Activated CD8-positive, alpha-beta T cell treated with anti-CD3 and anti-CD28 coated beads for 36 hours (primary cell): Measurements from ENCODE around the gene MARCHF3. TPM values are rescaled to one million over a fixed set of nuclear protein-coding genes. Genes with fewer than 3 reads are reported as not detected.

Experiments used
- ATAC-seq: fragments of 200-7000 bp; cut with Tn5 transposase; one replicate; pipeline ENCODE4 v1.10.0; 2021; ENCODE audit warnings: mild to moderate bottlenecking, moderate library complexity
- CTCF ChIA-PET: fragments of 350-600 bp; sonication (Branson Sonifier 250); formaldehyde crosslinking; loops from one replicate; lab custom pipeline; 2021; ENCODE audit warnings: antibody characterized with exemption; lab: Charles Lee
- POLR2A ChIA-PET: fragments of 350-600 bp; sonication (Branson Sonifier 250); formaldehyde crosslinking; loops from one replicate; lab custom pipeline; 2021; ENCODE audit warnings: antibody characterized with exemption; lab: Charles Lee
- DNase-seq: peaks from one replicate; pipeline ENCODE4 v3.0.0-alpha.2; 2020
- H3K27ac Mint-ChIP-seq: one replicate; pipeline ENCODE4 v1.8.0; 2021; ENCODE audit warnings: mild to moderate bottlenecking, mixed read lengths
- H3K27me3 Mint-ChIP-seq: one replicate; pipeline ENCODE4 v1.8.0; 2021; ENCODE audit warnings: mixed read lengths
- H3K36me3 Mint-ChIP-seq: one replicate; pipeline ENCODE4 v1.8.0; 2021; ENCODE audit warnings: low read depth, mixed read lengths
- H3K4me1 Mint-ChIP-seq: one replicate; pipeline ENCODE4 v1.8.0; 2021; ENCODE audit warnings: low read depth, mixed read lengths
- H3K4me3 Mint-ChIP-seq: one replicate; pipeline ENCODE4 v1.8.0; 2021; ENCODE audit warnings: mild to moderate bottlenecking, moderate library complexity, mixed read lengths
- H3K9me3 Mint-ChIP-seq: one replicate; pipeline ENCODE4 v1.8.0; 2021; ENCODE audit warnings: mixed read lengths
- CTCF ChIP-seq: fragments of 200-600 bp; IDR thresholded peaks from one replicate; pipeline ENCODE4 v1.8.0; 2022; ENCODE audit warnings: antibody characterized with exemption, mild to moderate bottlenecking
- intact Hi-C: fragments of 100-400 bp; cut with micrococcal nuclease; formaldehyde crosslinking; loops from one replicate; pipeline ENCODE4 v1.10.0; 2022
- total RNA-seq, 2 experiments: library from RNA; stranded (reverse); gene quantifications; one replicate each; pipeline ENCODE4 v1.2.3, GENCODE V29; 2021

MARCHF3 gene
- total RNA-seq, 2 experiments from 2014 or later, result 6.1 TPM

GRCh38 chr5:126927429-126927828, 102.9 kb downstream of the MARCHF3 start:
- H3K36me3 Mint-ChIP-seq, result peaks cover 2% of the 10 kb centered on the region

GRCh38 chr5:126926187-126926586, 104.2 kb downstream of the MARCHF3 start:
- H3K36me3 Mint-ChIP-seq, result no peaks in the 10 kb centered on the region
- H3K4me3 Mint-ChIP-seq, result no peak overlapping the region
- CTCF ChIA-PET, result interaction anchor here (0.8 kb wide), 1 partner anchor 10 kb away, joined by 3 read pairs; no protein-coding TSS in a partner anchor
- no peak for TF ChIP-seq CTCF
- ATAC-seq, result no peak
- no peak for DNase-seq
- no peaks in the 10 kb centered on the region for H3K4me1 Mint-ChIP-seq
- H3K27me3 Mint-ChIP-seq, result no peaks in the 10 kb centered on the region
- no peaks in the 10 kb centered on the region for H3K9me3 Mint-ChIP-seq
- intact Hi-C loops, result no loop called here
- POLR2A ChIA-PET, result no interaction called here
- H3K27ac Mint-ChIP-seq, result no peak overlapping the region

More at GRCh38 chr5:126927429-126927828, 102.9 kb downstream of the MARCHF3 start:
- ChIA-PET CTCF (no interaction called here), POLR2A (no interaction called here)
- ATAC-seq (no peak), DNase-seq (no peak)
- intact Hi-C loops, result no loop called here
- TF ChIP-seq CTCF, result no peak
- no peaks in the 10 kb centered on the region for H3K27me3 Mint-ChIP-seq
- peaks cover 2% of the 10 kb centered on the region for H3K4me1 Mint-ChIP-seq
- no peak overlapping the region for H3K27ac Mint-ChIP-seq
- no peak overlapping the region for H3K4me3 Mint-ChIP-seq
- H3K9me3 Mint-ChIP-seq, result no peaks in the 10 kb centered on the region

GRCh38 chr5:126925482-126925881, 104.9 kb downstream of the MARCHF3 start:
- CTCF ChIA-PET, result no interaction called here

GRCh38 chr5:126924331-126925033, 105.9 kb downstream of the MARCHF3 start:
- TF ChIP-seq CTCF, result no peak
- ATAC-seq, result no peak
- Mint-ChIP-seq H3K27ac (no peak overlapping the region), H3K27me3 (no peaks in the 10 kb centered on the region), H3K9me3 (no peaks in the 10 kb centered on the region), H3K4me3 (no peak overlapping the region), H3K4me1 (no peaks in the 10 kb centered on the region), H3K36me3 (no peaks in the 10 kb centered on the region)
- intact Hi-C loops, result no loop called here
- no peak for DNase-seq
- POLR2A ChIA-PET, result no interaction called here
- CTCF ChIA-PET, result no interaction called here

More at GRCh38 chr5:126925482-126925881, 104.9 kb downstream of the MARCHF3 start:
- DNase-seq (no peak), ATAC-seq (no peak)
- Mint-ChIP-seq H3K4me3 (no peak overlapping the region), H3K4me1 (no peaks in the 10 kb centered on the region), H3K27ac (no peak overlapping the region), H3K36me3 (no peaks in the 10 kb centered on the region), H3K9me3 (no peaks in the 10 kb centered on the region), H3K27me3 (no peaks in the 10 kb centered on the region)
- TF ChIP-seq CTCF, result no peak
- intact Hi-C loops, result no loop called here
- POLR2A ChIA-PET, result no interaction called here

GRCh38 chr5:126921241-126922091, 108.9 kb downstream of the MARCHF3 start:
- ATAC-seq (no peak), DNase-seq (no peak)
- intact Hi-C loops, result no loop called here
- ChIA-PET CTCF (no interaction called here), POLR2A (no interaction called here)
- H3K27me3 Mint-ChIP-seq, result no peaks in the 10 kb centered on the region
- H3K27ac Mint-ChIP-seq, result no peak overlapping the region
- H3K4me1 Mint-ChIP-seq, result no peaks in the 10 kb centered on the region
- no peaks in the 10 kb centered on the region for H3K36me3 Mint-ChIP-seq
- no peak for TF ChIP-seq CTCF
- no peaks in the 10 kb centered on the region for H3K9me3 Mint-ChIP-seq
- no peak overlapping the region for H3K4me3 Mint-ChIP-seq
